HG02943 (cell line): Measurements from ENCODE around the gene ATP13A2.

Source experiments
- ATAC-seq: cut with Tn5 transposase; IDR thresholded peaks from one replicate; pipeline ENCODE4 v1.9.1; 2021; ENCODE audit warnings: mild to moderate bottlenecking, low read depth, moderate library complexity; ENCODE audit not compliant: unreplicated experiment

The ATP13A2 gene, protein sequence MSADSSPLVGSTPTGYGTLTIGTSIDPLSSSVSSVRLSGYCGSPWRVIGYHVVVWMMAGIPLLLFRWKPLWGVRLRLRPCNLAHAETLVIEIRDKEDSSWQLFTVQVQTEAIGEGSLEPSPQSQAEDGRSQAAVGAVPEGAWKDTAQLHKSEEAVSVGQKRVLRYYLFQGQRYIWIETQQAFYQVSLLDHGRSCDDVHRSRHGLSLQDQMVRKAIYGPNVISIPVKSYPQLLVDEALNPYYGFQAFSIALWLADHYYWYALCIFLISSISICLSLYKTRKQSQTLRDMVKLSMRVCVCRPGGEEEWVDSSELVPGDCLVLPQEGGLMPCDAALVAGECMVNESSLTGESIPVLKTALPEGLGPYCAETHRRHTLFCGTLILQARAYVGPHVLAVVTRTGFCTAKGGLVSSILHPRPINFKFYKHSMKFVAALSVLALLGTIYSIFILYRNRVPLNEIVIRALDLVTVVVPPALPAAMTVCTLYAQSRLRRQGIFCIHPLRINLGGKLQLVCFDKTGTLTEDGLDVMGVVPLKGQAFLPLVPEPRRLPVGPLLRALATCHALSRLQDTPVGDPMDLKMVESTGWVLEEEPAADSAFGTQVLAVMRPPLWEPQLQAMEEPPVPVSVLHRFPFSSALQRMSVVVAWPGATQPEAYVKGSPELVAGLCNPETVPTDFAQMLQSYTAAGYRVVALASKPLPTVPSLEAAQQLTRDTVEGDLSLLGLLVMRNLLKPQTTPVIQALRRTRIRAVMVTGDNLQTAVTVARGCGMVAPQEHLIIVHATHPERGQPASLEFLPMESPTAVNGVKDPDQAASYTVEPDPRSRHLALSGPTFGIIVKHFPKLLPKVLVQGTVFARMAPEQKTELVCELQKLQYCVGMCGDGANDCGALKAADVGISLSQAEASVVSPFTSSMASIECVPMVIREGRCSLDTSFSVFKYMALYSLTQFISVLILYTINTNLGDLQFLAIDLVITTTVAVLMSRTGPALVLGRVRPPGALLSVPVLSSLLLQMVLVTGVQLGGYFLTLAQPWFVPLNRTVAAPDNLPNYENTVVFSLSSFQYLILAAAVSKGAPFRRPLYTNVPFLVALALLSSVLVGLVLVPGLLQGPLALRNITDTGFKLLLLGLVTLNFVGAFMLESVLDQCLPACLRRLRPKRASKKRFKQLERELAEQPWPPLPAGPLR

DNA sequence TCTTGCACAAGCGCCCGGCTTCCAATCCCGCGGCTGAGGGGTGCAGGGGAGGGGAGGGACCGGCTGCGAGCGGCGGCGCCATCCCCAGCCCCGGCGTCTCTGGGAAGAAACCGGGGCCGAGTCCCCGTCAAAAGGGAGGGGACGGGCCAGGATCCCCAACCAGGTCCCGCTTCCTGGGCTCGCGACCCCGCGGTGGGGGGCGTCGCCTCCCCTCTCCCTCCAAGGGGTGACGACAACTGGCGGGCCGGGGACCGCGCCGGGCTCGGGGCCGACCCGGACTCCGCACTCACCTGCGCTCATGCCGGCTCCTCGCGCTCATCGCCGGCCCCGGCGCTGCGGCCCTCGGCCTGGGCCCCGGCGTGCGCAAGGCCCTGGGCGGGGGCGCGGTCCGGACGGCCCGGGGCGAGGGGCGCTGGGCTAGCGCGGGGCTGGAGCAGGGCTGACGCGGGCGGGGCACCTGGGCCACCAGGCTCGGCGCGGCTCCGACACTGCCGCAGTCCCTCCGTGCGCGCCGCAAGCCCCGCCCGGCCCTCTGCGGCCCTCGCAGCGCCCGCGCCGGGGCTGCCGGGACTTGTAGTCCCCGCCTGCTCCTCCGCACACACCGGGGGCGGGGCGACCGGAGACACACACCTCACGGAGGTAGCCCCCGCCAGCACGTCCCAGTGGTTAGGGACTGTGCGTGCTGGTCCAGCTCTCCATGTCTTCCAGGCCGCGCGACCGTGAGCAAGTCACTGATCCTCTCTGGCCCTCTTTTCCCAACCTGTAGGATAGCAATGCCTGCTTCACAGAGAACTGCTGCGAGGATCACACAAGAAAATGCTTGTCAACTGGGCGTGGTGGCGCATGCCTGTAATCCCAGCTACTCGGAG, at the start of gene ATP13A2:
Gene ATP13A2, minus strand, starts transcription at position 490 of the 869 bp plus-strand sequence. Its CDS starts 190 bp downstream, at position 300.
- ATAC-seq, result peak; percentile 60

DNA sequence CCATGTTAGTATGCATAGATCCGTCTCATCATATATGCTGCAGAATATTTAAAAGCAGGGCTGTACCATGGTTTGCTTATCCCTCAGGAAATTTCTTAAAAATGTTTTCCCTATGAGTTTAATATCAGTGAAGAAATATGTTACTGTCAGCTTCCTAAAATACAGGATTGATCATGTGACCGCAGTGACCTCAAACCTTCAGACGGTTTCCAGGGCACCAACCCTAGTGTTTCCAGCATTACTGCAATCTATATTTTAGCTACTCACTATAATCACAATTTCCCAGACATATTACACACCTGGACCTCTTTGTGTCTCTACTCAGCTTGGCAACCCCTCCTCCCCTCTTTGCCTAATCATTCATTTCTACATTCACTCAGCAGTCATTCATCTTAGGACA, 49.8 kb upstream of the ATP13A2 start:
- ATAC-seq, result no peak

DNA sequence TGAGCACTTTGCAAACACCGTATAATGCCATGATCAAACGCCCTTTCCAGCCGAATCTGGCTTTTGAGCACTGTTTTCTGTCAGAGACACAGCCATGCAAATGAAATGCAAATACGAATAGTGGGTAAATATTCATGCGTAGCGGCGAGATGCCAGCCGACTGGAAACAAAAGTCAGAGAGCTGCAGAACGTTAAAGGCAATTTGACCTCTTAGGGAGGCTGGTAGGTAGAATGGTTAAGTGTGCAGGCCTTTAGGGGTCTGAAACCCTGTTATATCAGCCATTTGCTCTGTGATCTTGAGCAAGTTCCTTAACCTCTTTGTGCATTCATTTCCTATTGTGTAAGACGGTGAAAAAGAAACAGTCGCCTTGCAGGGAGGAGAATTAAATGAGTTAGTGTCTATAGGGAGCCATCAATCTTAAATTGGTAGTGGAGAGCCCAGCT, 48.6 kb upstream of the ATP13A2 start:
- ATAC-seq, result no peak

DNA sequence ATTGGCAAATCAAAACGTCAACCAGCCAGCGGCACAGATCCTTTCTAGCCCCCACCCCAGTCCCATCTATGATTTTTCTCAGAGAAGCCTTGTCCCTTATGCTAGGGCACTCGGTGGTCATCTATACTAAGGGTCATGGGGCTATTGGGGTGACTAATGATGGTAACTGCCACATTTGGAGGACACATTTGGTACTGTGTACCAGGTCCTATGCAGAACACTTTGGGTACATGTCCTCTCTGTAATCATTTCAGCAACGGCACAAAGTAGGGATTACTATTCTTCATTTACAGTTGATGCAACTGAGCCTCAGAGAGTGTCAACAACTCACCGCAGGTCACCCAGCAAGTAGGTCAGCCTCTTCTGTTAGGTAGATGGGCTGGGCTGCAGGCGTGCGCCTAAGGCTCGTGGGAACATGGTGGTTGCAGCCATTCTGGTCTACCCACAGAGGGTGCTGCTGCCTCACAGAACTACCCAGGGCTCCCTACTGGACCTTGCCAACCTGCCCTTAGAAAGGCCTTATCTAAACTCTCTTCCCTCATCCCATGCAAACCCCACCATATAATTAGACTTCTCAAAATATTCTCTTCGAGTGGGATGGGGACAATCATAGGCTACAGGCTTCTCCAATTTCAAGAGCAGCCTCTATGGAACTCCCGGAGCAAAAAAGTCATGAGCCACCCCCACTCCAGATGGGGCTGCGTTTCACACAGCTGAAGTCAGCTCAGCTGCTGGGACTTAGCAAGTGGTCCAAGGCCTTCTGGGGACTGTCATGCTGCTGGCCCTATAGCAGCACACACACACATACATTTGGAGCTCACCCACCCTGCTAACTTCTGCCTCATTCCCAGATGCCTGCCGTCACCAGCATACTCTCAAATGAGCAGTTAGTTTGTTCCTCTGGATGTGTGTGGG, 47.9 kb upstream of the ATP13A2 start:
- no peak for ATAC-seq

DNA sequence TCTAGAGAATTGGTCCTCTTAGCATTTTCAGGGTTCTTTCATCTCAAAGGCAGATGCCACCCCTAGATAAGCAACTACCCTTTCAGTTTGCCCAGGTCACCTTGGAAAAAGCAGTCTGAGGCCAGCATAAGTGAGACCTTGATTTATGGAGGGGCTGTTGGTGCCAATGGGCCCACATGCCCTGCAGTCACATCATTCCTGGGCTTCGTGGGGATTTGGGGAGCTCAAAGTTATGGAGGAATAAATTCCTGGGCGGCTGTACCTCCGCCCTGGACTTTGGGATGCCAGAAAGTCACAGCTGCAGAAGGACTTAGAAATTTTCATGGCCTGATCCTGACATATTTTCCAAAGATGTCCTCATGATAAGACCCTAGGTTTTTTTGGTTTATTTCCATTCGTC, 44.8 kb upstream of the ATP13A2 start:
- no peak for ATAC-seq

DNA sequence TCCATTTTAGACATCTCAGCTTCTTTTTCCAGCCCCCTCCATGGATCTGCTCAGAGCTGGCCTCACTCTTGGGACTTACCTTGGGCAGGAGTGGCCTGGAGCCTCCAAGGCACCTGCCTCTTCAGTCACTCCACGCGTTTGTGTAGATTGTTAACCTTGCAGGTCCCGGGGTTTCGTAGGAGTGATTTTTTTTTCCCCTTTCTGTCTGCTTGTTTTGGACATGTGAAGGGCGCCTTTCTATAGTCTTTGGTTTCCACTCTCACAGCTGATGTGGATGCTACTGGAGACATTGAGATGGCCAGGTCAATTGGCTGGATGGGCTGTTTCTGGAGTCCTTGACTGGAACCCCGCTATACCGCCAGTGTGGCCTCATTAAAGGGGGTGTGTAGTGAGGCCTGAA, 44.1 kb upstream of the ATP13A2 start:
- ATAC-seq, result no peak

DNA sequence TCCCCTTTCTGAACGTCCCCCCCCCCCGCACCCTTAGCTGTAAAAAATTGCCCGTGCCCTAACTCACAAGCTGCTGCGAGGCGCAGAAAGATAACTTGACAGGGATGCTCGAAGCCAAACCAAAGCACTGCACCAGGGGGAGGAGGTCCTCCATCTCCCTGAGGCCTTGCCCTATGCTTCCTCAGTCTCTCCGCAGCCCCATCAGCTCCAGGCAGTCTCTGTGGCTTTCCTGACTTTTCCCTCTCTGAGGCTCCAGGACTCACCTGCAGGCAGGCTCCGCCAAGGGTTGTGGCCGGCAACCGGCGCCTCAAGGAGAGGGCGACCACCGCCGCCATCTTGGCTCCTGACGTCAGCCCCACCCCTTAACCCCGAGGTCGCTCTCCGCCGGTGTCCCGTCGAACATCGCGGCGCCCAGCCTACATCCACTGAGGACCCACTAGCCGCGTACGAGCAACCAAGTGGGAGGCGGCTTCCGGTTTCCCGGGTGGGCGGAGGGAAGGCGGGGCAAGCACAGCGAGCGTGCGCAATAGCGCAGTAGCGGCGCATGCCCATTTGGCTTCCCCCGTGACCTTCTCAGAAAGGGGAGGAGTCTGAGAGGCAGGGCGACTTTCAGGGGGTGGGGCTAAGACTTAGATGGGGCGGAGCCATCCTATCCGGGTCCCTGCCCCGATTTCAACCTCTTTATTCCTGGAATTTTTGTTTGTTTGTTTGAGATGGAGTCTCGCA, 42.1 kb upstream of the ATP13A2 start, which contains the start of gene SDHB:
Gene SDHB, minus strand, starts transcription at position 348 of the 726 bp plus-strand sequence. Its CDS starts 13 bp downstream, at position 335.
- ATAC-seq, result peak; percentile 90

DNA sequence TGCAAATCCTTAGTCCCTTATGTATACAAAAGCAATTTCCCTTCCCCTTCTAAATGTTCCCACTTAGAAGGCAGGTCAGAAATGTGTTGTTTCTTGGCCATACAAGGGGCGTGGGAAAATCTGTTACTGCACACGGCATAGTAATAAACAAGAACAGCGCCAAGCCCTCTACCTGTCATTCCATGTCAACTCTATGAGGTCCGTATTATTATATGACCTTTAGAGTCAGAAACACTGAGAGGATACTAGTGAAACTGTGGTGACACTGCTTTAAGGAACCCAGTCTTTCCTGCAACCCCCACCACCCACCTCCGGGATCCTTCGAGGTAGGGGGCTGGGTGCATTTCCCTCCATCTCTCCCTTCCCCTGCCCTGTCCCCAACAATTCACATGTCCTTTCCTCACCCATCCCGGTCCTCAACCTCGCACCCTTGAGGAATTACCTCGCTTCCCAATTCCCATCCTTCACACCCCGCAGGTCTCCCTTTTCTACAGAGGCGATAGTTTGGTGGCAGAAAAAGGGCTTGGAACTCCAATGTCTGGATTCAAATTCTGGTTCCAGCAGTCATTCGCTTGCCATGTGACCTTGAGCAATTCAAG, 41.5 kb upstream of the ATP13A2 start:
- no peak for ATAC-seq

DNA sequence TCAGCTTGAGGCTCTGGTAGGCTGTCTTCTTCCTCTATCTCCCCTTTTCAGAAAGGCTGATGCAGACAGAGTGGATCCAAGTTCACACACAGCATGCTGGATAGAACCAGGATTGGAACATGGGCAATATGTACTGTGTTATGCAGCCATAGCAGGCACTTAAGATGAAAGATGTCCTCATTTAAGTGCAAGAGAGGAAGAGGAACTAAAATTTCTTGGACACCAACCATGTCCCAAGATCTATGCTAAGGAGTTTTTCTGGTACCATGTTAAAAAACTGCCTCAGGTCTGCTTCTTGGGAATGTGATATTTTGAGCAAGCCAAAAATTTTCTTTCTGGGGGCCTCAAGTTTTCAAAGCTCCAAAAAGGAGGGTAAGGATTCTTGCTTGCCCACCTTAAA, 40.9 kb upstream of the ATP13A2 start:
- no peak for ATAC-seq

DNA sequence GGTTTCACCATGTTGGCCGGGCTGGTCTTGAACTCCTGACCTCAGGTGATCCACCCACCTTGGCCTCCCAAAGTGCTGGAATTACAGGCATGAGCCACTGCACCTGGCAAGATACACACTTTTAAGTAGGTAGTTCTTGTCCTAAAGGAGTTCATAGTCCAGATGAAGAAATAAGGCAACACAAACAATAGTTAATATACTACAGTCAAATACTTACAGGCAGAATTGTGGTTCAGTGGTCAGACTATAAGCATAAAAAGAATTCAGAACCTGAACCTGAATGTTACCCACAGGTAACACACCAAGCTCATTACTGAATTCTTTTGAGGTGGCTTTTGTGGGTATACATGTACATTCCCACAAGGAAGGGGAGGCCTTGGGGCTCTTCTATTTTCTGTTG, 40.3 kb upstream of the ATP13A2 start:
- no peak for ATAC-seq

DNA sequence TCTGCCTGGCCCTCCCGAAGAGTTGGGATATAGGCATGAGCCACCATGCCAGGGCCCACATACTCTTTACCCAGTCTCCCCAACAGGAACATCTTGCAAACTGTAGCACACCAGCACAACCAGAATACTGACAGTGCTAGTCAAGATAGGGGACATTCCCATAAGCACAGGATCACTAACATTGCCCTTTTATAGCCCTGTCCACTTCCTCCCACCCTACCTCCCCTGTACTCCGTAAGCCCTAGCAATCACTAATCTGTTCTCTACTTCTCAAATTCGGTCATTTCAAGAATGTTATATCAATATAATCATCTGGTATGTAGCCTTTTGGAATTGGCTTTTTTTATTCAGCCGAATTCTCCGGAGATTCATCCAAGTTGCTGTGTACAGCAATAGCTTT, 36.2 kb upstream of the ATP13A2 start:
- ATAC-seq, result no peak

DNA sequence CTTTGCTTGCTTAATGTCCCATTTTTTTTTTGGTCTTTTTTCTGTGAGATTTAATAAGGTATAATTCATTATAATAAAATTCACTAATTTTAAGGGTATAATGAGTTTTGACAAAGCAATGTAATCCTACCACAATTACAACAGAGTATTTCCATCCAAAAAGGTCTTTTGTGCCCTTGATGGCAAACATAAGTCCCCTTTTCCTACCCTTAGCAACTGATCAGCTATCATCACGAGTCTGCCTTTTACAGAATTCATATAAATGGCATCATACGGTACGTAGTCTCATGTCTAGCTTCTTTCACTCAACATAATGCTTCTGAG, 34.6 kb upstream of the ATP13A2 start:
- no peak for ATAC-seq

DNA sequence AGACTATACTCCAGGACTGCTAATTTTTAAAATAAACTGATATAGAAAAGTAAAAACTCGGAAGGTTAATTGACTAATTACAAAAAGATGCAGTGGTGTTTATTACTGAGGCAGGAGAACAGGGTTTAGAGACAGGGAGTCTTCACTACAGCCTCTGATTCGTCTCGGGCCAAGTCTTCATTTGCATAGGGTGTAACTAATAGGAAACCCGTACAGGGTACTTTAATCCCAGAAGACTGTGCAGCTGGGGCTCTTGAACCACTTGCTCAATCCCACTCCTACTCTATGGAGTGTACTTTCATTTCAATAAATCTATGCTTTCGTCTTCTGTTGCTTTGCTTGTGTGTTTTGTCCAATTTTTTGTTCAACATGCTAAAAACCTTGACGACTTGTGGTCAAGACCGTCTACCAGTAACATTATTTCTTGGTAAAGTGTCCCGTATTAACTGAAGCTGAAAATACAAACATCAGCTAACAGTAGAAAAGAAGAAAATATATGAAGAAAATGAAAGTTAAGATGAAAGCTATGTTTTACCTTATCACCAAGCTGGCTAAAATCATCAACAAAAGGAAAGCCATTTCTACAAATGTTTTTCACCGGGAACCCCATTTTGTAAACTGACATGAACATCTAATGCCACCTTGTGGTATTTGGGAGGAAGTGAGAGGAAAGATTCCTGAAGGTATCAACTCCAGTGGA, 34.1 kb upstream of the ATP13A2 start:
- no peak for ATAC-seq

DNA sequence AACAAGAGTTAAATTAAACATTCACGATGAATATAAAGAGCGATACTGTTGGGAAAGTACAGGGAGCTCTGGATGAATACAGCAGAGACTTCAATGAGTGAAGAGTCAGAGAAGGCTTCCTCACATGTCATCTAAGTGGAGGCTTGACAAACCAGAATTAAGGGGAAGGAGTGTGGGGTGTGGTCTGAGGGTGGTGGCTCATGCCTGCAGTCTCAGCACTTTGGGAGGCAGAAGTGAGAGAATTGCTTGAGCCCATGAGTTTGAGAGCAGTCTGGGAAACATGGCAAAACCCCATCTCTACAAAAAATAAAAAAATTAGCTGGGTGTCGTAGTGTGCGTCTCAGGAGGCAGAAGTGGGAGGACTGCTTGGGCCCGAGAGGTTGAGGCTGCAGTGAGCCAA, 33.4 kb upstream of the ATP13A2 start:
- ATAC-seq, result no peak

DNA sequence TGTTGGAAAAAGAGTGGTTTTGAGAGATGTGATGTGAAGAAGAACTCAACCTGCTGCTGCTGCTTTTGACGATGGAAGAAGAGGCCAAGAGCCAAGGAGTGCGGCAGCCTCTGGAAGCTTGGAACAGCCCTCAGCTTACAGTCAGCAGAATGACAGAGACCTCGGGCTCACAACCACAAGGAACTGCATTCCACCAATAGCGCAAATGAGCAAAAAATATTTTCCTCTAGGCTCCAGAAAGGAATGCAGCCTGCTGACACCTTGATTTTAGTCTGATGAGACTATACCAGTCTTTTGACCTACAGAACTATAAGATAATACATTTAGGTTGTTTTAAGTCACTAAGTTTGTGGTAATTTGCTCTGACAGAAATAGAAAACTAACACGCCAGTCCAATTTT, 31.9 kb upstream of the ATP13A2 start:
- ATAC-seq, result no peak

DNA sequence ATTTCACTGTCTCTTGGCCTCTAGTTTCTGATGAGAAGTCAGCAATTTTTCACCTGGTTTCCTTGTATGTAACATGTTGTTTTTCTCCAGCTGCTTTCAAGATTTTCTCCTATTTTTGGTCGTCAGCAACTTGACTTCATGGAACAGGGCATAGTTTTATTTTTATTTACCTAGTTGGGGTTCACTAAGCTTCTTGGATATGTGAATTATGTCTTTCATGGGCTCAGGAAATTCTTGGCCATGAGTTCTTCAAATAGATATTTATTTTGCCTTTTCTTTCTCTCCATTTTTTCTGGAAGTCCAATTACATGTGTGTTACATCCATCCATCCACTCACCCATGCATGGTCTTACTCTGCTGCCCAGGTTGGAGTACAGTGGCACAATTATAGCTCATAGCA, 28.4 kb upstream of the ATP13A2 start:
- ATAC-seq, result no peak

DNA sequence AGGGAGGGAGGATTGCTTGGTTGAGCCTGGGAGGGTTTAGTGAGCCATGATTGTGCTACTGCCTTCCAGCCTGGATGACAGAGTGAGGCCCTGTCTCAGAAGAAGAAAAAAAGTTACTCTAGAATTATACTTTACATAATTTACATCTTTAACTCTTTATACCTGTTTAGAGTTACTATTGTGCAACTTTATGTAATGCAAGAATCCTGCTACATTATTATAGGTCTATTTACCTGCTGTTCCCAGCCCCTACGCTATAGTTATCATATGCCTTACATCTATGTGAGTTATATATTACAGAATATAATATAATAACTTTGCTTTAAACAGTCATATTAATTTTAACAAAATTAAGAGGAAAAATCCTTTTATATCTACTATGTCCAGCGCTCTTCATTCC, 27.8 kb upstream of the ATP13A2 start:
- ATAC-seq, result no peak
